NCI-H2227 treated with DMSO at 0.1 percent for 48 hours (cell line): Measurements from ENCODE around the gene GGNBP2.
A peak's percentile ranks its signal among the peaks of the same experiment; 100 is the strongest.

Experiments used
- DNase-seq: peaks from one replicate; lab custom pipeline; 2025; lab: John Stamatoyannopoulos, UW

The GGNBP2 gene

DNA sequence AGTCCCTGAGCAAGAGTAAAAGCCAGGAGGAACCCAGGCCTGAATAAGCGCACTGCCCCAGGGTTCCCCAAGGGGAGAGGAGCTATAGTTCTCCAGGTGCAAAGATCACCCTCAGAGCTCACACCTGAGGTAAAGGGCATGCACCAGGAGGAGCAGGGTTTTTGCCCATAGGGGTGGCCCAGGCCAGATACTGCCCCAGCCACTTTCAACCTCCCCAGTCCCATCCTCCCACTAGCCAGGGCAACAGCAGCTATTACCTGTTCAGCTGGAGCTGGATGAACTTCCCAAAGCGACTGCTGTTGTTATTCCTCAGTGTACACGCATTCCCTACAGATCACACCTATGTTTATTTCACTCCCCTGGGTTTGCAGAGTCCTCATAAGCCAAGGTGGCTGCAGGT is 29.9 kb upstream of the GGNBP2 start:
- no peak for DNase-seq

DNA sequence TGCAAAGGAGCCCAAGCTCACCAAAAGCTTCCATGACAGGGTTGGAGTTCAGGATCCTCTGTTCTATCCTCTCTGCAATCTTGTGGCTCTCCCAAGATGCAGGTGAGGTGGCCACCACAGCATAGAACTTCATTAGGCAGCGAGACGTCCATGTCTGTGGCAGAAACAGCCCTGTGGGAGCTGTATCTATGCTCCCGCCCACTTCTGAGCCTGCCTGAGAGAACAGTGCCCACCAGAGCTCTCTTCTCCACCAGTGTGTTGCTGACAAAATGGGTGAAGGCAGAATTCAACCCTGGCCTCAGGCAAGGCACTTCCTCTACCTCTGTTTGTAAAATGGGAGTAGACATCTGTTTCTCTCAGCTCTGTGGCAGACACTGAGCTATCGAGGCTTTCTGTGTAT is 28.9 kb upstream of the GGNBP2 start:
- no peak for DNase-seq

DNA sequence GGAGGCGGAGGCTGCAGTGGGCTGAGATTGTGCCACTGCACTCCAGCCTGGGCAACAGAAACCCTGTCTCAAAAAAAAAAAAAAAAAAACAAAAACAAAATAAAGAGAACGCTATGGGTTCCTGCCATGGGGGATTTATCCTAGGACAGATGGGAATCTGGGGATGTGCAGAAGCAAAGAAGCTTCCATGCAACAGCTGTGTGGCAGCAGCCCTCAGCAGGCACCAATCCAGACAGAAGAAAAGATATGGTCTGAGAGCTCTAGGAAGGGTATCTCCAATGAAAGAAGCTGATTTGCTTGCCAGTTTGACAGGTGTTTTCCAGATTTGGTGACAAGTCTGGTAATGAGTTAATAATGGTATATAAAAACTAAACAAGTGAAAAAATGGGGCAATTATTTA is 21.6 kb upstream of the GGNBP2 start:
- DNase-seq = no peak

DNA sequence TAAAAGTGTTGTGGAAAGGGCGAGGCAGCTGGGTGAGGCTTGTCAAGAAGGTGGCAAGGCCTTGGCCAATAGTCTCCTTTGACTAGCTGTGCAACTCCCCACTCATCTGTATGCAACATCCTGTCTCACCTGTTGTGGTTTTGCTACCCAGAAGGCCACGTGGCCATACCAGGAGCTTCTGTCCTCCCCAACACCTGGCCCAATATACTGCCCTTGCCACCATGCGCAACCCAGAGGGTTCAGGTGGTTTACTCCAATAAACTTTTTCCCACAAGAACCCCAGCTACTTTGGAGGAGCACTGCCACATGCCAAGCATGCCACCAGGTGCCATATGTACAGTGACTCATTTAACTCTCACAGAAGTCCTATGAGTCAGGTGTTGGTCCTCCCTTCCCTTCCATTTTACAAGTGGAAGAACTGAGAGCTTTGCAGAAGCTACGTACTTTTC is 20.3 kb upstream of the GGNBP2 start:
- DNase-seq = no peak

DNA sequence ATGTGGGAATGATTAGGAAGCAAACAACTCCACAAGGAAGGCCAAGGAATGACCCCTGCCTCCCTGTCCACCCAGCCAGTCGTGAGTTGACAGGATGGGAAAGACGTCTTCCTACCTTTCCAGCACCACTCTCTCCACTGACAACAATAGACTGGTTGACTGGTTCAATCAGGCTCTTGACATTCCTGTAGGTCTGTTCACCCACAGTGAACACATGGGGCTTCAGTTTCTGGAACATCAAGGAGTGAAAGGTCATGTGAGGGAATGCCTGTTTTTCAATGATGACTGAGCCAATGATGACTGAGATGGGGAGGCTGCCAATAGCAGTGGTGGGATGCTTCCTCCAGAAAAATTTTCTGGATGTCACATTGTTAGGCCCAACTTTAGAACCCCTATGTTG is 19.6 kb upstream of the GGNBP2 start:
- DNase-seq = no peak

DNA sequence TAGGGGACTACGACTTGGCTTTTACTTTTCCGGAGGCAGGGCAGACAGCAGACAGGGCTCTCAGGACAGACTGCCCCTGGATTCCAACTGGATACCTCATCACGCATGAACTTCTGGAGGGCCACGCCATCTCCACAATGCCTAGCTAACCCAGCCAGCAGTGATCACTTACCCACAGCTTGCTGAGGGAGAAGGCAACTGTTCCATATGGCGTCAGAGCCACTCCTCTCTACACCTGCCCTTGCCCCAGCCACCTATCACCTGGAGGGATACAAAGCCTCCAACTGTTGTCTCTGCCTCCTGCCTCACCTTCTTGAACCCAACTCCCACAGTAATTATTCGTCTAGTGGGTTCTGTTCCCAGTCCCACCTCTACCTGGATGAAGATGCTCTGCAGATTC is 18.8 kb upstream of the GGNBP2 start:
- DNase-seq = no peak

DNA sequence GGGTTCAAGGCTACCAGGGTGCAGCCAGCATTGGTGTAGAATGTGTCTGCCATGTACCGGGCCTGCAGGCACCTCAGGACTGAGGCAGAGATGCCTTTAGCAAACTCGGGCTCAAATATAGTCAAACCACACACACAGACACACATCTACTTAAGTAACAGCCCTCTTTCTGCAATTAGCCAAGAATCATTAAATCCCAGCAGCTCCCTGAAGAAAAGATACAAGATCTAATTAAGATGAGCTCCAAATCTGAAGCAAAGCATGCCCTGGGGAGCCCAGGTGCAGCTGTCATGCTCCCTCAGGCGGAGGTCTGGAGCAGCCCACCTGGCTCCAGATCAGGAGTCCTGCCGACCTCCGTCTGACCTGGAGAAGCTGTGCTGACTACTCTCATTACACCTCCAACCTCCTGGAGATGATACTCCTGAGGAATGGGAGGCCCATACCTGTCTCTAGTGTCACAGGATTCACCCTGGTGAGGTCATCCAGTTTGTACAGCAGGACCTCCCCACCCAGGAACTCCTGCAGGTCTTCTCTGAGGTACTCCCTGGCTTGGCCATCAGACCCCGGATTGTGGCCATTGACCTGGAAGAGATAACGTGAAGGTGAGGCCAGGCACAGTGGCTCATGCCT is 17.0 kb upstream of the GGNBP2 start:
- DNase-seq = no peak

DNA sequence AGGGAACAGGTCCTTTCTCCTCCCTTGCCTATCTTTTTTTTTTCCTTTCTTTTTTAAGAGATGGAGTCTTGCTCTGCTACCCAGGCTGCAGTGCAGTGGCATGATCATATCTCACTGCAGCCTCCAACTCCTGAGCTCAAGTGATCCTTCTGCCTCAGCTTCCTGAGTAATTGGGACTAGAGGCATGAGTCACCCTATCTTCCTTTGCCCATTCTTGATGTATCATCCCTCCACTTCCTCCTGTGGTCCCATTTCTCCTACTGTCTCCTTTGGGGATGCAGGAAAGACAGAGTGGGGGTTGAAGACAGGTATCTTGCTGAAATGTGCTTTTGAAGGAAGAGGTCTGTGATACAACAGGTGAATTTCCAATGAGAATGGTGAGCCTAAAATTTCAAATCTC is 15.6 kb upstream of the GGNBP2 start:
- no peak for DNase-seq

DNA sequence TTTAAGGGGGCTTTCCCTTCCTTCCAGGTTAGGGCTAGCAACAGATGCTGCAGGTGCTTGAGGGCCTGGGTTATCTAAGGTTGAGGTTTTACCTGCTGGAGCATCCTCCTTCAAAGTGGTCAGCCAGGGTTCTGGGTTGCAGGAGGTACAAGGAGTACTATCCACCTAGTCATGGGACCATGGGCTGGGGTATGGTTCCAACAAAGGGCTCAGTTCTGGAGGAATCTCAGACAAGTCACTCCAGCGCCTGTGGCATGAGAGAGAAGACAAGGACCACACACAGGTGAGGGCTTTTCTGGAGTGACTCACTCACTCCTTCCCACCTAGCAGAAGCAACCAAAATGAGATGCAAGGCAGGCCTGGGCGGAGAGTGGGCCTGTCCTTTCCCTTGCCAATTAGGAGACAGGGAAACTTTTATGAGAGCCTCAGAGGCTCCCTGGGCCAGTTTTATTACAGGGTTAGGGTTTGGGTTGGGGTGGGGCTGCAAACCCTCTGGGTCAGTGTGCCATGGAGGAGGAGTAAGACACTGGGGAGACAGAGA is 12.2 kb upstream of the GGNBP2 start:
- DNase-seq = no peak

DNA sequence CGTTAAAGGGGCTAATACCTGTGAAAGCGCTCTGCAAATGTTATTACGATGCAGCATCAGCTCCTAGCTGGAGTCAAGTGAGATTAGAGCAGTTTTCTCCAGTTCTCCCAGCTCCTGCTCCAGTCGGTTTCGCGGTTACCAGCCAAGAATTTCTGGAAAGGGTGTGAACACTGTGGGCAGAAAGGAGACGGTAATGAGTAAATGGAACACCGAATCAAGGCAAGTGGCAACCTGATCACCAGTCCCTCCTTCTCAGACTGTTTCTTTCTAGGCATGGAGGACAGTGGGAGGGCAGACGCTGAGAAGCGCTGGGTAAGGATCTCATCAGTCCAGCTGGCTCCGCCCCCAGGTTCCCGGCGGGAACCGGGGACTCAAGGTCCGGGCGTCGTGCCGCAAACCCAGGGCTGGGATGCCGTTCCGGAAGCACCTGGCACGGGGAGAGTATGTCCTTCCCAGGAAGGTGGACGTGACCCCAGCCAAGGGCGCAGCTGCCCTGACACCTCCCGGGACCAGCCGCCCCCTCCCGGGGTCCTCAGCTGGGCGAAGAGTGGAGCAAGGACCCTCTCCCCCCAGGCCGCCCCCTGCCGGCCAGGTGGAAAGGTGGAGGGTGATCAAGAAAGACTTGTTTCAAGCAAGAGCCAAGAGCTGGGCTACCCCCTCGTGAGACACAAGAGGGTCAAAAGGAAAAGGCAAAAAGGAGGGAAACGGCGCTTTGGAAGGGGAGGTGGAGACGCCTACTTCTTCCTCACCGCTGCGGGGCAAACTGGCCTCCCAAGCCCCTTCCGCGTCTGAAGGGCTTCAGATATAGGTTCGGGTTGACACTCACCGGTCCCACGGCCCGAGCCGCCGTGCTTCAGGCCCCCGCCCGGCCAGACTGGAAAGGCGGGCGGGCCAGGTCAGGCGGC is 10.5 kb upstream of the GGNBP2 start:
- peak; percentile 62 for DNase-seq

DNA sequence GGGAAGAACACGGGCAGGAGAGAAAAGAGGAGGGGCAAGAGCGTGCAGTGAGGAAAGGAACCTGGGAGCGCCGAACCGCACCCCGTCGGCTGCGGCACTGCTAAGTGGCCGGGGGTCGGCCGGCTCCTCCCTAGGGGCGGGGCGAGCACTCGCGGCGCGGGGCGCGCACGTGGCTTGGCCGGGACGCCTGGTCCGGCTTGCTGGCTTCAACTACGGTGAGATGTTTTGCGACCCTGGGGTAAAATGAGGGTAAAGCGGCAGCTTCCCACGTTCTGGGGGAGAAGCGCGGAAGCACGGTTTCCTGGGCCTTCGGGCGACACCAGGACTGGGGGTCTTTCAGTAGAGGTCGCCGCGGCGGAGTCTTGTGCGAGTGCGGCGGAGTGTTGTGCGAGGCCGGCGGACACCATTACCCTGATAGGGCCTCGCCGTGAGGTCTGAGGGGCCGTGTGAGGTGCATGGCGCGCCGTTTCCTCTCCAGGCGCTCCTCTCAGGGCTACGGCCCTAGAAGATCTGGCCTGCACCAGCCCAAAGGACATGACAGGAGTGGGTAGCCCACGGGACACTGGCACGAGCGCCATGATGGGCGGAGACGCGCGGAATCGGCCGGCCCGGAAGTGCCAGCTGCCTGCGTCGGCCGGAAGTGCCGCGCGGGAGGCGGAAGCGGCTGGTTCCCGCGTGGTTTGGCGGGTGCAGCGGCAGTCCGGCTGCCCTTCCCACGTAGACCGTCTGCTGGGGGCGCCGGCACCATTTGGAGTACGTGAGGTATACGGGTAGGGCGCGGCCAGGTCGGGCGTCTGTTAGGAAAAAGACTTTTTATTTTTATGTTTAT is 9.7 kb upstream of the GGNBP2 start, which contains the start of the genes MYO19 and PIGW:
Gene MYO19, minus strand, starts transcription at position 29 of the 829 bp plus-strand sequence. CDS start 2,330 bp downstream, outside the sequence.
Gene PIGW, plus strand, starts transcription at position 148 of the 829 bp plus-strand sequence. CDS start 2,115 bp downstream, outside the sequence.
- DNase-seq = peak; percentile 82

DNA sequence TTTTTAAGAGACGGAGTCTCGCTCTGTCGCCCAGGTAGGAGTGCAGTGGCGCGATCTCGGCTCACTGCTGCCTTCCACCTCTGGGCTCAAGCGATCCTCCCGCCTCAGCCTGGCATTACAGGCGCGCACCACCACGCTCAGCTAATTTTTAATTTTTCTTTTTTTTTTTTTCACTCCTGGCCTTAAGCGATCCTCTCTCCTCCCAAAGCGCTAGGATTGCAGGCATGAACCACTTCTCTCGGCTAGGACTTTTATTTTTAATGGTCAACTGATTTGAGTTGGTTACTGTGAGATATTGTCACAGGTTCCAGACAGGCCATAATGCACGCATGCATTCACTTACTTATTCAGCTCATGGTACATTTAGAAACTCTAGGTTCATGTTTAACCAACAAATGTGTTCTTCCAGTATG is 9.0 kb upstream of the GGNBP2 start:
- DNase-seq = no peak

DNA sequence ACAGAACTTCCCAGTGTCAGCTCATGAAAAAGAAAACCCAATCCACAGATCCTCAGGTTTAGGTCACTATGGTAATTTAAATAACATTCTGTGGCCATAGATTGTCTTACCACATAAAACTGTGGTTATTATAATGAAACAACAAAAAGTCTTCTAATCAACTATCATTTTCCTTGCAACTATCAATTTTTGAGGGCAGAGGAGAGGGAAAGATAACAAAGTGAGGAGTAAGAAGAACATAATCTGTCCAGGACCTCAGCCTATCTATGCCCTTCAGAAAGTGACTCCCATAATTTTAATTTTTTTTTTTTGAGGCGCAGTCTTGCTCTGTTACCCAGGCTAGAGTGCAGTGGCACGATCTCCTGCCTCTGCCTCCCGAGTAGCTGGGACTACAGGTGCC is 4.0 kb upstream of the GGNBP2 start:
- no peak for DNase-seq

DNA sequence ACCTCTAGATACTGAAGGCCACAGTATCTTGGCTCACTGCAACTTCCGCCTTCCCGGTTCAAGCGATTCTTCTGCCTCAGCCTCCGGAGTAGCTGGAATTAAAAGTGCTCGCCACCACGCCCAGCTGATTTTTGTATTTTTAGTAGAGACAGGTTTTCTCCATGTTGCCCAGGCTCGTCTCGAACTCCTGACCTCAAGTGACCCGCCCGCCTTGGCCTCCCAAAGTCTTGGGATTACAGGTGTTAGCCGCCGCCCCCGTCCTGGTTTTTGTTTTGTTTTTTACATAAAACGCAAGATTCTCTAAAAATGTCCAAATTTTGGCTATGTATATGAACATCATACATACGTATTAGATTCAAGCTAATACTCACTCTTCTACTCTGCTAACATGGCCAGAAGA is 2.0 kb upstream of the GGNBP2 start:
- DNase-seq = no peak

DNA sequence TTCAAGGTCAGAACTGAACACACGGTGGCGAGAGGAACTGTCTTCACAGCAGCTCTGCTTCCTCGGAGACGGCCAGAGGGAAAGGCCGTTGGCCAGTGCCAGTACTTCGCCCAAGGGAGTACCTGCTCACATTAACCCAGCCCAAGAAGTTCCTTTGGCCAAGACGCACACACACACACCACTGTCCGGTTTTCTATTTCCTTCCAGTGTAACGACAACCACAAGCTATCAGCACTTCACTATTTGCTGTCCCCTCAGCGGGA is 744 bp upstream of the GGNBP2 start:
- DNase-seq = no peak

DNA sequence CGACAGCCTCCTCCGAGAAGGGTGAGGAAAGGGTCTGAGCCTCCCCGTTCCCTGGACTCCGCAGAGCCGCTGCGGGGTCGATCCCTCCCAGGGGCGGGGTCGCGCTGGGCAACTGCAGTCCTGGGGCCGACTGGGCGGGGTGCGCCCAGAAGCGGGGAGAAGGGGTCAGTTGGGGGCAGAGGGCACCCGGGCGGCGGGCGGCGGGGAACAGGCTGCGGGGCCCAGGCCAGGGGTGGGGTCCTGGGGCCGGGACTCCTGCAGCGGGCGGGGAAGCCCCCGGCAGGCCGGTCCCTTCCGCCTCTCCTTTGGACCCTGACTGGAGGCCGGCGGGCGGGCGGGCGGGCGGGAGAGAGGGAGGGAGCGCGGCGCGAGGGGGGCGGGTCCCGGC is 352 bp downstream of the GGNBP2 start:
- DNase-seq = peak; percentile 71

DNA sequence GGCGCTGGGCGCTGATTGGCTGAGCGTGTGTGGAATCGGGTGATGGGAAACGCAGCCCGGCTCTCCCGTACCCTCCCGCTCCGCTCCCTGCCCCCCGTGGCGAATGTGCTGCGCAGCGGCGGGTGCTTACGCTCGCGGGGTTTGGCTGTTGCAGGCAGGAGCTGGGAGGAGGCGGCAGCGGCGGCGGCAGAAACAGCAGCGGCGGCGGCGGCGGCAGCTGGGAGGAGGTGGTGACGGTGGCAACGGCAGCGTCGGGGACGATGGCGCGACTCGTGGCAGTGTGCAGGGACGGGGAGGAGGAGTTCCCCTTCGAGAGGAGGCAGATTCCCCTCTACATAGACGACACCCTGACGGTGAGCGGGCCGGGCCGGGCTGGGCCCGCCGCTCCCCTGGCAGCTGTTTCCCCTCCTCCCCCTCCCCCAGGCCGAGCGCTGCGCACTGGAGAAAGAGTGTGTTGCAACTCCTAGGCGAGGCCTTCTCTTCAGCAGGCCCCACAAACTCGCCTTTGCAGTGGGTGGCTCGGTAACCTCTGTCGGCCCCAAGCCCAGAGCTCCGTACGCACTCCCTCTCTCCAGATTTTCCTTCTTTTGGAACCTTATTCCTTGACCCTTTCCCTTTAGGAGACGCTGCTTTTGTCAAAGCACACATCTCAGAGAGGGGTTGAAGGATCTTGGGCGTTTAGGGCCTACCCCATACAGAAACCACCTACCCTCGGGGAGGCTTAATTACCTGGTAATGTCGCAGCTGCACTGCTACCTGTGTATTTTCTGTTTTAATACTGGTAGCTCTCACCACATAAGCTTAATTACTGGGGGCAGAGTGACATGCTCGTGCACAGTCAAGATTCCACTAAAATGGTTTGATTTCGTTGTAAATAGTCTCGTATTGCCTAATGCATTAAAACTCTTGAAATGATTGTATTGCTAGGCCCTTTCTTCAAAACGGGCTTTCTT is 1.0 kb downstream of the GGNBP2 start:
- DNase-seq = peak; percentile 91

DNA sequence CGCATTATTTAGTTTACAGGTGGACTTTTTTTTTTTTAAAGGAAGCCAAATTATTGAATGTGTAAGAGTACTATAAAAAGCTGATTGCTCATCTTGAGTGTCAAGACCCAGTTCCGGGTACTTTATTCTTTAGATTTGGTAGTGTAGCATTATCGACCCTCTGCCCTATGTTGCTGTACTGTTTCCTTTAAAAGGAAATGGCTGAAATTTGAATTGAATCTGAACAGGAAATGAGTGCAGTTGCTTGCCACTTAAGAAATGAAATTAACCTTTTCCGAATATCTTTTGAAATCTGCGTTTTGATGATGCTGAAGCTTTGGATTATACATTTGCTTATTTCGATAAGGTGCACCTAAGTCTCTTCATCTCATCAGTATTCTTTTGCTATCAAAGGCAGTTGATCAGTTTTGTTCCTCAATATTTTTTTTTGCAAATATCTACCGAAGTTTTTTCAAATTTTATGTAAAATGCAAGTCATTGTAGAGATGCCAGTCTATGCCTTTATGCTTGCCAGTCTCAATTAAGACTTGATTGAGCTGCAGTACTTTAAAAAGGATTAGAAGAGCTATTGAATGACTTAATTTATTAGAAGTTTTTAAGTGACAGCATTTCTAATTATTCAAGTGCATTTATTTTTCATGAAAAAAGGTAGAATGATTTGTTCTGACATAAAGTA is 1.8 kb downstream of the GGNBP2 start:
- DNase-seq = no peak

DNA sequence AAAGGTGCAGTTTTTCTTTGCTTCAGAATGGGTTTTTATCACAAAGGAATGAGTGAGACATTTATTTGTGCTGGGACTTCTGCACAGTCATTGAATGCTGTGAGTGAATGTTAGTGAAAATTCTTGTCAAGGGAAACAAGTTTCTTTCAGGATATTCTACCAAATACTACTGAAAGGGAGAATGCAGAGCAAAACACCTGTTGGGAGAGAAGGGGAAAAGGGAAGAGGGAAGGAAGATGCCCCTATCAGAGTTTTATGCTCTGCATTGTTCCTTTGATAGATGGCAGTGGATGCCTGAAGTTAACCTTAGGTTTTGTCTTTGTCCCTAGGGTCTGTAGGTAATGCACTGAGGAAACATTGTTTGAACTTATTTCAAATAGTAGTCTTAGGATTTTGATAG is 3.1 kb downstream of the GGNBP2 start:
- DNase-seq = no peak
